Measurements from ENCODE around the gene ELMO1.

The ELMO1 gene

DNA sequence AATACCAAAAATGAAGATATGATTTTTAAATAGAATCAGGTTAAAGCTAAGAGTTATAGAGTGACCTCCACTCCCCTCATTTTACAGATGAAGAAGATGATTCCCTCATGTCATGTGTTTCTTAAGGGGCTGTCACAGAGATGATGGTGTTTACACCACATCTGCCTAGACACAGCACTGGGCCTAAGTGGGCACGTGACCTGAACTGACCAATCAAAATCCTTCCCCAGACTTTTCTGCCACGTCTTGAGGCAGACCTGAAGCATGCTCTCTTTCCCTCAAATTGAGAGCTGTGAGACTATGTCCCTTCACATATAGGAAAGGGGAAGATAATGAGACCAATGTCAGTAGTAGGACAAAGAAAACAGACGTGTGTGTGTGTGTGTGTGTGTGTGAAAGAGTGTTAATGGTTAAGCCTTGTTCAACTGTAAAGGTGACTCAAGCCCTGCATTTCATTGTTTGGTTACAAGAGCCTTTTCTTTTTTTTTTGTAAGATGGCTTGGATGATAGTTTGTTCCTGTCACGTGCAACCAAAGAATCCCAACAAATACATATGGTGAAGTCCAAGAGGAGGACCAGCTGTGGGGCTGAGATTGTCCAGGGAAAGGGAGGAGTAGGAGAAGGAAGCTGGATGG, 551.6 kb downstream of the ELMO1 start:
- no peak for DNase-seq

DNA sequence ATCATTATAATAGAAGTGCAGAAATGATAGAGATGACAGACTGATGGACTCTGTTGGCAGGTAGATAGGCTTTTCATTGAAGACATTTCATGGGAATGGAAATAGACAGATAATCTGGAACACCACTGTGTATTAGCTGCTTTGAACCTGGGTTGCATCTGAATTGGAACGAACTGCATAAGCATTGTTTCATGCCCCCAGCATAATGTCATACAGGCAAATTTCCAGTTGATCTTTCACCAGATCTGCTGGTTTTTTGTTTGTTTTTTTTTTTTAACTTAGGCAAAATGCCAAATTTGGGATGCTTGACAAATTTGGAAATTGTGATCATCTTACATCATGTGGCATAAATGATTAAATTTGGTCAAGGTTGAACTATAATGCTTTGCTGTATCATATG, 552.2 kb downstream of the ELMO1 start:
- DNase-seq, result no peak

- no peak for DNase-seq
Measured at GRCh38 chr7:36895192-36895591, 553.5 kb downstream of the ELMO1 start.

- DNase-seq, result no peak
Measured at GRCh38 chr7:36894190-36894589, 554.5 kb downstream of the ELMO1 start.

- no peak for DNase-seq
Measured at GRCh38 chr7:36889182-36889581, 559.5 kb downstream of the ELMO1 start.

DNA sequence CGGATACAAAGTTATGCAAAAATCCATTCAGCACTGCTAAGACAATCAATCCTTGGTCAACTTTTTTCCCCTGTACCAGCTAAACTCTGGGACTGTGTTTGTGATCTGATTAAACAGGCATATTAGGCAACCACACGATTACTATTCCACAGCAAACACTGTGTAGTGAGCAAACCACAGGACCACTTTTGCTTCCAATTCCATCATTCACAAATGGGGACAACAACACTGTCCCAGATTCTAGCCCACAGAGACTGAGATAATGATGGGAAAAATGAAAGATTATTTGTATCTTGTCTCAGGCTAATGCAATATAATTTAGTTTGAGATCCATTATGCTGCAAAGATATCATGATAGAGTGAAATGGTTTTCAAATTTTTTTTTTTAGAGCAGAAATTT, 560.7 kb downstream of the ELMO1 start:
- no peak for DNase-seq

DNA sequence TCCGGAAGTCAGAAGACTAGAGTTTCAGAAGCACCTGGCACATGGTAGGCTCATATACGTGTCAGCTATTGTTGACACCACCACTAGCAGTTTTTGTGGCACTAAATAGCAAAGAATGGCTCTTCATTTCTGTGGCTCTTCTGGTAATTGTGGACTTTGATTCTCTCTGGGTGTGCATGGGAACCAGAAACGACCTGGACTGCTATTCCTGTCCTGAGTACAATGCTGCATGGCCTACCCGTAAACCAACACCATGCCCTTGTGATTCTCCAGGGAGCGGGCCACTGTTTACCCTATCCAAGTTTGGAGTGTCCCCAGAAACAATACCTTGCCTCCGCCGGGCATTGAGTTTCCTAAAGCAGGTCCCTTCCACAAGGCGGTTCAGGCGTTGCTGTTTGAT, 561.4 kb downstream of the ELMO1 start:
- no peak for DNase-seq

DNA sequence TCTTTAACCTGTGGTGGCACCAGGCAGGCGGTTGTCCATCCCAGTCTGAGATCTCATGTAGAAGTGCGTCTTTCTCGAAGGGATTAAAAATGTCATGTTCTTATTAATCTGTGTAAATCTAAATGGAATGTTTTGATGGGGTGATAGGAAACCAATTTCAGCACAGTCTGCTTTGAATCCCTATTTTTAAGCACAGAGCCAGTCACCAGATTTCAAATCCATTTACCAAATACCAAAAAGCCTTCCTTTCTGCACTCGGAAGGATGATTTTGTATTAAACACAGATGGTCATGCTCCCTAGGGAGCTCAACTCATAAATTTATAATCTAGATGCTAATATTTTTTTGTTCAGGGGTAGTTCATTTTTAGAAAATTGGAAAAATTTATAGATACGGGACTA, 563.8 kb downstream of the ELMO1 start:
- DNase-seq, result no peak

- DNase-seq, result no peak
Measured at GRCh38 chr7:36884351-36884750, 564.3 kb downstream of the ELMO1 start.

- DNase-seq, result no peak
Measured at GRCh38 chr7:36881233-36881874, 567.3 kb downstream of the ELMO1 start.

DNA sequence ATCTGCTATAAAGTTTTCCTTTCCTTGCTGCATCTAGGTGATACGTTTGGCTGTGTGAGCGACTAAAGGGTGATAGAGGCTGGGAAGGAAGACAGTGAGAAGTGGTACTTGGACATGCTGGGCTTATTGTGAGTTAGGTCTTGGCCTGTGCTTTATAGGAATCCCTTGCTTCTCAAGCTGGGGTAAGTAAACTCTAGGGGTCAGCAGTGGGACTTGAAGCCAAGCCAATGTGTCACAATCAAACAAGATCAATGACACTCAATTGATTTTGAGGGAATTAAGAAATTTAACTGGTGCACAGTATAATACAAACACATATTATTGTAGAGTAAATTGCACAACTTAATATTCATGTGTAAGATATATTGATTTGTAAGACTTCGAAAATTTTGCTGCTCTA, 568.6 kb downstream of the ELMO1 start:
- DNase-seq, result no peak

- DNase-seq, result no peak
Measured at GRCh38 chr7:36879021-36879420, 569.6 kb downstream of the ELMO1 start.

DNA sequence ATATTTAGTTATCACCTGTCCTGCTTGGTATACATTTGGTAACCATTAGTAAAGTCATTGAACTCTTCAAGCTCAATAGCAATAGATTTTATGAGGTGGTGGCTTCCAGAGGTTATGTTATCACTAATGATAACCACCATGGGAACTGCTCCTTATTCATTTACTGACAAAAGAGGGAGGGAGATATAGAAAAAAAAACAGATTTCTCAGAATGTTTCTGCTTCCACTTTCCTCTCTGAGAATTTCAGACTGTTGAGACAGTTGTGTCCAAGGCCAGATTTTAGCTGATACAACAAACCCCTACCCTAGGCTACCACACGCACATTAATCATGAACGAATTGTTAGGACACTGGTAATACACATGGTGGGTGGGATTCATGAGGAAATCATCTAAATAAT, 570.4 kb downstream of the ELMO1 start:
- no peak for DNase-seq

GRCh38 chr7:36875794-36876193, 572.9 kb downstream of the ELMO1 start:
- DNase-seq, result no peak

GRCh38 chr7:36874041-36874440, 574.6 kb downstream of the ELMO1 start:
- DNase-seq, result no peak

GRCh38 chr7:36871863-36872262, 576.8 kb downstream of the ELMO1 start:
- DNase-seq, result peak in 1 of 2 donors; percentile 44

GRCh38 chr7:36871355-36871738, 577.3 kb downstream of the ELMO1 start:
- no peak for DNase-seq

- DNase-seq, result no peak
Measured at GRCh38 chr7:36870625-36871354, 577.9 kb downstream of the ELMO1 start.

DNA sequence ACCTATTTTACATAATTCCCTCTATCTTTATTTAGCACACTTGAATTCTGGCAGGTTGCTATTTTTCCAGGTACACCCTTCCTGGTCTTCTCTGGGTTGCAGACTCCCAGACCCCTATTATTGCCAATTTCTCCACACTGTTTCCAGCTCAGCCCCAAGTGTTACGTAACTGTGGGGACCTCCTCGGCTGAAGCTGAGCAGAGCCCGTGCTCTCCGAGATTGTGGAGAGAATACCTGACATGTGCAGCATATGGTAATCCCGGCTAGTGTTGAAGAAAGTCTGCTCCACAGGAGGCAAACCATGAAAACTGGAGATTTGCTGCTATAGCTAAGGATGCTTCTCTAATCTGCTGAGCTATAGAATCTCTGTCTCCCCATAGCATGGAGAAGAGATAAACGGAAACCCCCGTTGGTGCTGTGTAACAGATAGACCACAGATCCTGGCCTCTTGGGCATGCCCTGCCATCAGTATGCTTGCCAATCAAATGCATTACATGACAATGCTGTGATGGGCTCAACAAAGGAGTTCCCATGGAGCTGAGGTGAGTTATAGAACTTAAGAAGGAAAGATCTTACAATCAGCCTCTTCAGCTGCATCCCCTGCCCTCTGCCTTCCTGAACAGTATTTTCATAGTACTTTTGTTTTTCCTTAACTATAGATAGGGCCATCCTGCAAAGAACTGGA, 579.8 kb downstream of the ELMO1 start:
- no peak for DNase-seq

DNA sequence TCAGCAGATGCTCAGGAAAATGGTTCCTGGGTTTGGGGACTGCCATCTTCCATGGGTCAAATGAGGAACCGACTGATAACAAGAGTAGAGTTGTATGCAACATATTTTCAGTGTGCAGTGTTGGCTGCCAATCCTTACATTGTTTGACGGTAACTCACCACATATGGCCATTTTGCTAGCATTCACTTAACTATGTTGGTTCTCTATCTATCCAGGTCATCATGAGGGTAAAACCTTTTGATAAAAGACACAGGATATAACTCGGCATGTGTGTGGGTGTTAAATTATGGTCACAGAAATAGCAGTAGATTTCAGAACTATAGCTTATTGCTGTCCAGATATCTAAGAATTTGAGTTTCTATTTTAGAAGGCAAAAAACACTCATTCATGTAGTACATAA, 583.6 kb downstream of the ELMO1 start:
- peak in 1 of 2 donors; percentile 22 for DNase-seq

DNA sequence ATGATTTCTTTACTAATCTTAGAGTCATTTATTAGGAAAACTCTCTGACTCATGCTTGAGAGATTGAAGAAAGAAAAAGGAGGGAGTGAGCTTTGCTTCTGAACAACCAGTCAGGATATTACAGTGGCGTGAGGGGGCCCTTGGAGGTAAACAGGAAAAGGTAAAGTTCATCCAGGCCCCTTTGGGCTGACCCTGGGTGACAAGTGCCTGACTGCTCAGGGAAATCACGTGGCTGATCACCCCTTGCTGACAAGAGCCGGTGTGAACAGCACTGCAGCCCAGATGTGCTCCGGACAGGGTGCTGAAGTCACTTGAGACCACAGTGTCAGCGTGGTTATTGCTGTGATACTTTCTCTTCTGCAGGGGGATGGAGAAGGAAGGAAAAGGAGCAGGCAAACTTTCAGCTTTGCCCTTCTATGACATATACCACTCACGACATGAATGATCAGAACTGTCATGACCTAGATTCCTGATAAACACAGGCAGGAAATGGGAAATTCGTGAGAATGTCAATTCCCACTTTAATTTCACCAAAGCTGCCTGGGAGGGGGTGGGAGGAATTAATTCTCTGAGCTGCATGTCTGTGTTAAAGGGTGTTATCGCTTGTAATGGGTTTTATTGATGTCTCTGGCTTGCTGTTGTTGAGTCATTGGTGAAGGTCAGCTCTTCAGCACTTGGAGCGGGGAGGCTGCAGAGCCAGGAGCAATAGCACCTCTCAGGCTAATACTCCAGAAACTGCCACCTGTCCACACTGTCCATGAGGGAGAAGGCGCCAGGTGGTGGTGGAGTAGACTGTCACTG, 584.6 kb downstream of the ELMO1 start:
- DNase-seq, result peak; percentile 42 to 49

- DNase-seq, result no peak
Measured at GRCh38 chr7:36862771-36863261, 585.8 kb downstream of the ELMO1 start.

DNA sequence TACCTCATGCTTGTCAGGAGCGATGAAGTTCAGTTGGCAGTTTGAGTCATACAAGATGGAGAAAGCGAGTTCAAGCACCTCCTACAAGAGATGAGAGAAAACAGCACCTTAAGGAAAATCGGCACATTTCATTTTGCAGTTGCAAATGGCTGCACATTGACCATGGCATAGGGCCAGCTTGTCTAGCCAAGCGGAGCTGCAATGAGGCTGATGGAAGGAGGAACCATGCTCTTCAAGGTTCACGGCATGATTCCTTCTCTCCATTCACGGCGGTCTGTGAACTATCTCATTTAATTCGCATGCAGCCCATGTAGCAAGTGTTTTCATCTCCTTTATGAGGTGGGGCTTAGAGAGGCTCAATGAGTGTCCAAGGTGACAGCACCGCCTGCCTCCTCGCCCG, 587.0 kb downstream of the ELMO1 start:
- DNase-seq, result no peak

All from CD4-positive, alpha-beta T cell treated with Interleukin-4 for 1 hour (primary cell).